Measurements from ENCODE around the gene CACNA1C. TPM values are rescaled to one million over a fixed set of nuclear protein-coding genes. Genes with fewer than 3 reads are reported as not detected.

The CACNA1C gene
- total RNA-seq, 1 experiment from 2014 or later = 1.1 TPM

GRCh38 chr12:2137711-2138110, 84.9 kb downstream of the CACNA1C start:
- Histone ChIP-seq H3K18ac (ENCODE audit: insufficient read length, low read depth, low read length) (no peak overlapping the region), H4K8ac (replicated peaks; ENCODE audit: insufficient read length, low read depth, low read length) (no peak overlapping the region), H3K4ac (ENCODE audit: low read depth, low read length) (no peak overlapping the region), H3T11ph (ENCODE audit: low read length) (no peak overlapping the region), H2AFZ (ENCODE audit: low read length) (no peak overlapping the region), H3K4me2 (ENCODE audit: insufficient read depth, insufficient read length, low read length) (no peak overlapping the region), H3K27me3 (ENCODE audit: insufficient read depth, low read length) (no peaks in the 10 kb centered on the region), H2BK20ac (ENCODE audit: low read depth, low read length, poor library complexity, severe bottlenecking) (no peak overlapping the region), H3K56ac (ENCODE audit: insufficient read length, low read depth, low read length) (no peak overlapping the region), H3K79me1 (ENCODE audit: insufficient read depth, low read depth, low read length, poor library complexity, severe bottlenecking) (no peaks in the 10 kb centered on the region), H3K23me2 (ENCODE audit: insufficient read length, low read depth, low read length, poor library complexity, severe bottlenecking) (no peaks in the 10 kb centered on the region), H4K91ac (ENCODE audit: insufficient read length, low read depth, low read length) (no peak overlapping the region), H2BK120ac (ENCODE audit: low read depth, low read length, poor library complexity, severe bottlenecking) (no peak overlapping the region), H2AK5ac (ENCODE audit: insufficient read length, low read length) (no peak overlapping the region), H3K9ac (ENCODE audit: extremely low read depth, insufficient read length, low read length) (no peak overlapping the region), H3K4me1 (ENCODE audit: insufficient read depth, low read length) (peaks cover 2% of the 10 kb centered on the region; the same call in 1 of the 2 replicates), H3K9me3 (ENCODE audit: control insufficient read depth, low read depth, low read length) (no peaks in the 10 kb centered on the region), H4K20me1 (ENCODE audit: control insufficient read depth, insufficient read depth, insufficient read length) (no peaks in the 10 kb centered on the region), H3K23ac (ENCODE audit: insufficient read length, low read depth, low read length) (no peak overlapping the region), H2BK15ac (ENCODE audit: low read depth, low read length) (no peak overlapping the region), H3K27ac (ENCODE audit: insufficient read length, low read depth, low read length) (no peak overlapping the region), H3K14ac (ENCODE audit: insufficient read depth, low read length) (no peak overlapping the region), H4K5ac (ENCODE audit: insufficient read length, low read depth, low read length) (no peak overlapping the region), H3K79me2 (ENCODE audit: insufficient read depth, low read length) (no peaks in the 10 kb centered on the region), H2BK5ac (ENCODE audit: insufficient read length, low read length) (no peak overlapping the region), H2BK12ac (ENCODE audit: insufficient read length, low read depth, low read length) (no peak overlapping the region)
- no peak for DNase-seq
- H3K4me3 Mint-ChIP-seq = no peak overlapping the region
- no peak for TF ChIP-seq CTCF (conservative IDR thresholded peaks at IDR 0.05)
- H3K4me1 Mint-ChIP-seq = peaks cover 6 to 9% of the 10 kb centered on the region in 2 experiments
- no CpG with 5 or more reads among the region's 10 CpGs for WGBS (ENCODE audit: extremely low coverage, insufficient read length, low lambda C conversion rate)
- peaks cover 1 to 3% of the 10 kb centered on the region in 2 experiments; a peak in 2 of 5 replicates for H3K9me3 Mint-ChIP-seq
- H3K36me3 Mint-ChIP-seq (ENCODE audit: insufficient read depth in 1 of 3, low read depth in 3 of 3) = peaks cover 1 to 14% (median 3%) of the 10 kb centered on the region in 3 experiments; a peak in 4 of 7 replicates
- no peak overlapping the region for H3K27ac Mint-ChIP-seq
- no peaks in the 10 kb centered on the region; the same call in none of the 2 replicates for H3K27me3 Mint-ChIP-seq (ENCODE audit: low read depth)

Measured in H9 (cell line).